ENCODE results near the gene RSPO3. TPM values are rescaled to one million over a fixed set of nuclear protein-coding genes. Genes with fewer than 3 reads are reported as not detected.

RSPO3 gene
- not detected in 2 replicates for total RNA-seq (2014; rRNA removed; shearing (Covaris generic))

GRCh38 chr6:127118298-127119101, at the start of gene RSPO3:
TSS of gene RSPO3 (plus strand) at chr6:127118671. CDS start at chr6:127119193, 522 bp downstream.

Other genes with a start within 250 kb of the RSPO3 start
- 15.5 and 16.8 TPM in 2 replicates for gene RNF146, start 148.2 kb downstream of the RSPO3 start, total RNA-seq (2014; rRNA removed; shearing (Covaris generic))
- 36.6 and 37.1 TPM in 2 replicates for gene ECHDC1, start 224.9 kb downstream of the RSPO3 start, total RNA-seq (2014; rRNA removed; shearing (Covaris generic))

Data from A375 (cell line).